Right ventricle myocardium inferior (tissue), 1 donor: ENCODE measurements around the gene KCNH2. TPM values are rescaled to one million over a fixed set of nuclear protein-coding genes. Genes with fewer than 3 reads are reported as not detected.
A peak's percentile ranks its signal among the peaks of the same experiment; 100 is the strongest.

Source experiments
- ATAC-seq: fragments of 200-7000 bp; cut with Tn5 transposase; one replicate; pipeline ENCODE4 v1.9.1; 2020; ENCODE audit warnings: mild to moderate bottlenecking, moderate library complexity
- DNase-seq: peaks from one replicate; pipeline ENCODE4 v3.0.0; 2021; ENCODE audit errors: missing footprints
- intact Hi-C: fragments of 100-400 bp; cut with DNase I; formaldehyde crosslinking; loops from one replicate; pipeline ENCODE4 v1.11.0; 2022
- total RNA-seq: library from RNA; stranded (reverse); fragmentation: NEBNext Ultra II Directional; extraction: Animal tissue kit (Norgen Biotek cat#: 25700); gene quantifications from one replicate; pipeline ENCODE4 v1.2.1, GENCODE V29; 2021
- donor health status: DM: no; HTN: yes; CAD: no; lungs with severe emphysema.

Gene KCNH2
- total RNA-seq, 1 donor from 2014 or later = 97.3 TPM

DNA sequence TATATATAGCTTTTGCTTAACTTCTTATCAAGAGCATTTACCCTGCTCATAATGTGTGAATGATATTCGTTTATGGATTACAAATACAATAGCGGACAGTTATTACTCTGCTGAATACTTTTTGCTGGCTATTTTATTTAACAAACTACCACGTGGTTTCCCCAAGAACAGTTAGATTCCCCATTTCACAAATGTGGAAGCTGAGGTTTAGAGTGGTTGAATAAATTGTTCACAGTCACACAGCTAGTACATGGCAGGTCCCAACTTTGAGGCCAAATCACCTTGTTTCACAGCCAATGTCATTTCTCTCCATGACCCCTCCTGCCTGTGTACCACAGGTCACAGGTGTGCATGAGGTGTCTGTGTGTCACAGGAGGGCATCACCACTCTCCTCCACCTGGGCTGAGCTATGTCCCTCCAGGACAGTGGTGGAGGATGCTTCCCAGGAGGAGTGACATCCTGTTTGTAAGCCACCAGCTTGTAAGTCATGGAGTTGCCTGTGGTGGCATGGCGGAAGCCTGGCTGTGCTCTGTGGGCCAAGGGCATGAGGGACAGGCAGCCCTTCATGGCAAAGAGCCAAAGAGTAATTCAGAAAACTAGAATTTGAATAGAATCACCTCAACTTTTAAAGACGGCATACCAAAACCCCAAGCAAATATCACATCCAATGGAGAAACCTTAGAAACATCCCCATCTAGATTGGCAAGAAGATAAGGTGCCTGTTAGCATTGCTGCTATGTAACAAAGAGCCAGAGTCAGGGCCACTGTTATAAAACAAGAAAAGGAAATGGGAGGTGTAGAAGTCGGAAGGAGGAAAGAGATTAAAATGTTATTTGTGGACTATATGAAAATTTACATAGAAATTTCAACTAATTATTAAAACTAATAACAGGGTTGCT lies 73.9 kb downstream of the KCNH2 start:
- DNase-seq (no peak), ATAC-seq (no peak)
- intact Hi-C loops = loop anchor here (5.0 kb wide), 1 partner anchor 38 kb away; no protein-coding TSS in a partner anchor

DNA sequence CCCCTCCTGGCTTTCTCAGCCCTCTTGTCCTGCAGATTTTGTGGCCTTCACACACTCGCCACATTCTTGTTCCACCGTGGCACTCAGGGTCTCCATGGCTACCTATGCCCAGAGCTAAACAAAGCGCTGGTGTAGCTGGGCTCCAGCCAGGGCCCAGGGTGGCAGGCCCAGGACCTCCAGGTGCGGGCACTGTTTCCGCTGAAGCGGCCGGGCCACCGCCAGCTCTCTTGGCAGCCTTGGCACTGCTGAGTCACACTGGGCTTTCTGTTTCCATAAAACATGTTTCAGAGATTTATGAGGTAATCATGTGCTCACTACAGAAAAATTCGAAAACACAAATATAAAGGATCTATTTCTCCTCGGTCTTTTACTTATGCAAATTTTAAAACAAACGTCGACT lies 74.5 kb downstream of the KCNH2 start:
- DNase-seq (peak; percentile 85), ATAC-seq (peak; percentile 91)
- intact Hi-C loops = loop anchor here (5.0 kb wide), 1 partner anchor 39 kb away; no protein-coding TSS in a partner anchor

DNA sequence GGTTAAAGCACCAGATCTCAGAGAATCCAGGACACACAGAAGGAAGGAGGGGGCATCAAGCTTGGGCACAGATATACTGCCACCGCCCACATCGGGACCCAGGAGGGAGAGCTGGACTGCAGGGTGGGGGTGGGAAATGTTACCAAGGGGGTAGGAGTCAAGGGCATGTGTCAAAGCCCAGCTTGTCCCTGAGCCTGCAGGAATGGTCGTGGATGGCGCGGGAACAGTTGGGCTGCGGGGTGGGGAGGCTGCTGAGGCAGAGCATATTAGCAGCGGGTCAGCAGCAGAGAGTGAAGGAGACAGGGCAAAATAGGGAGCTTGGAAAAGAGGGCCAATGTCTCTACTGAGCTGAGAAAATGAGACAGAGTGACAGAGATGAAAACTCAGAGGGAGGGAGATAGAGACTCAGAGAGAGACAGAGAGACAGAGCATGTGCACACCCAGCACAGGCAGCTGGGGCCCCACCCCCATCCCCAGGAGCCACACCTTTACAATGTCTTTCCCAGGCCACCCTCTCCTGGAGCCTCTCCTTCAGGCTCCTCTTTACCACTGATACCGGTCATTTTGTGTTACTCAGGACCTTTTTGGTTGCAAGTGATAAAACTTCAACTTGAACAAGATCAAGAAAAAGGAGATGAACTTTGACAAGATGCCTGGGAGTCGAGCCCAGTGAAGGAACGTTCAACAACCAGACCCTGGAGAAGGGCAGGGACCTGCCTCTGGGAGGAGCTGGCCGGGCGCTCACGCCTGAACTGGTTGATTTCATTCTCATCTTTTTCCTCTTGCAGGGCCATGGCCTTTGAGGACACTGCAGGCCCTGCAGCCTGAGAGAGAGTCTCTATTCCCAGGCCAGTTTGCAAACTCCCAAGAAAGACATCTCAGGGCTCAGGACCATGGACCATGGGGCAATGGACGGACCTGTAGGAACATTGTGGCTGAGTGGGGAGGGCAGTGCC lies 75.8 kb downstream of the KCNH2 start:
- DNase-seq = no peak
- intact Hi-C loops = loop anchor here (5.0 kb wide), 1 partner anchor 40 kb away; no protein-coding TSS in a partner anchor
- ATAC-seq = no peak

DNA sequence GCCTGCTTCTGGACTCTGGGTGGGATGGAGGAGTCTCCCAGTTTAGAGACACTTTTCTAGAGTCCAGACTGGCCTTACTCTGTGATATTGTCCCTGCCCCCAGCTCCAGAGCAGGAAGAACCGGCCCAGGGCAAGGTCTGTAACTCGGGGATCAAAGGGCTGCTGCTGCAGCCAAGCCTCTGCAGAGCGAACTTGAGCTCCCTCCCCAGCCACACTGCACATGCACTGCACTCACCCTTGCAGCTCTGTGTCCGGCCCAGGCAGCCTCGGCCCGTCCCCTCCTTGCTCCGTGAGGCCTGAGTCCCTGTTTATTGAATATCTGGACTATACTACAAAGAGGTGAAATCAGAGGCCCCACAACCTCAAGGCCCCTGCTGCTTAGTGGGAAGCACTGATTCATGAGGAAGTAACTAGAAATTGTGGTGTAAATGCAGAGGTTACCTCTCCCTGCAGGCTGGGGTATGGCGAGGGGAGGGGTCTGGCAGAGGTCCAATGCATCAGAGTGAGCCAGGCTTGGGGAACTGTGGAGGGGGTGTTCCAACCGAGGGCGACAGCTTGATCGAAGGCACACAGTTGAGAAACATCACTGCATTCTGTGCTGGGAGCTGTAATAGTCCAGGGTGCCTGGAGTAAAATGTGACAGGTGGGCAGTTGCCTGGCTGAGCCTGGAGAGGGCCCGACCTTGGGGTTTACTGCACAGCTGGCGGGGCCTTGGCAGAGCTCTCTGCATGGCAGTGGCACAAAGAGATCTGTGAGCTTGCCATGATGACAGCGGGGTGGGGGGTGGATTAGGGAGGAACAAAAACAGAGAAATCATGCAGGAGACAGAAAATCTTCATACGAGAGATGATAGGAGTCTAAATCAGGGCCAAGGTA lies 76.7 kb downstream of the KCNH2 start:
- ATAC-seq = peak; percentile 39
- intact Hi-C loops = loop anchor here (2.0 to 5.0 kb wide), 2 partner anchors 41 to 61 kb away; no protein-coding TSS in a partner anchor
- DNase-seq = no peak

DNA sequence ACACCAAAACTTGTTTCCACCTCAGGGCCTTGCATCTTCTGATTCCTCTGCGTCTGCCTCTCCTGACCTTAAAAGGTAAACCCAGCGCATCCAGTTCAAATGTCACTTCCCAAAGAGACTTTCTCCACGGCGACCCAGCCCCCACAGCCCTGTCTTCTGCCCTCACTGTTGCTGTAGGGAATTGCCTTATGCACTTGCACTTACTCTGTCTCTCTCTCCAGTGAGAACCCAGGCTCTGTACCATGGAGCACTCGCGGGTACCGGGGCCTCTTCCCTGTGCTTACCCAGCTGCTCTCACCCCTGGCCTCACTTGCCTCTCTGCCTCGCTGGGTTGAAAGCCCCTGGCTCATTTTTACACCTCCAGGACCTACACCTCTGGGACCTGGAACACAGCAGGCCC lies 77.4 kb downstream of the KCNH2 start:
- intact Hi-C loops = loop anchor here (2.0 to 5.0 kb wide), 2 partner anchors 42 to 62 kb away; no protein-coding TSS in a partner anchor
- no peak for ATAC-seq
- DNase-seq = no peak

DNA sequence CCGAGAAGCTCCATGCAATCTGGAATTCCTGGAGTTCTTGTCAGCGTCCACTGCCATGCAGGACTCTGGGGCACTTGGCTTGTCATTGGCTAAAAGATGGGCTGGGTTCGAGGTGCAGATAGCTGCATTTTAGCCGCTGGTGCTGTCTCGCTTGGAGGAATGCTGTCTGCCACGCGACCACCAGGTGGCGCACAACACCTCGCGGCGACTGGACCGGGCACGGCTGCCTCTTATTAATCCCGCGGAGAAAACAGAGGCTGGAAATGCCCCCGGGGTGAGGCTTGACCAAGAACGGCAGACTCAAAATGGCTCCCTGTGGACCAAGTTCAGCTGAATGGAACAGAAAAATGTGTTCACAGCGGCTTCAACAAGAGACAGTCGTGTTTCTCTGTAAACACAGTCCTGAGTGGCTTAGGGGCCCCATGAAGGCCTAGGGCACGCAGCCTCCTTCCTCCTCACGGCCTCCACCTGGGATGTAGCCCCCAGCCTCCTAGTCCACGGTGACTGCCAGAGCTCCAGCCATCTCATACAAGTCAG lies 79.6 kb downstream of the KCNH2 start:
- DNase-seq (peak; percentile 88), ATAC-seq (peak; percentile 64)
- intact Hi-C loops = loop anchor here (1.0 kb wide), 1 partner anchor 90 kb away; no protein-coding TSS in a partner anchor

DNA sequence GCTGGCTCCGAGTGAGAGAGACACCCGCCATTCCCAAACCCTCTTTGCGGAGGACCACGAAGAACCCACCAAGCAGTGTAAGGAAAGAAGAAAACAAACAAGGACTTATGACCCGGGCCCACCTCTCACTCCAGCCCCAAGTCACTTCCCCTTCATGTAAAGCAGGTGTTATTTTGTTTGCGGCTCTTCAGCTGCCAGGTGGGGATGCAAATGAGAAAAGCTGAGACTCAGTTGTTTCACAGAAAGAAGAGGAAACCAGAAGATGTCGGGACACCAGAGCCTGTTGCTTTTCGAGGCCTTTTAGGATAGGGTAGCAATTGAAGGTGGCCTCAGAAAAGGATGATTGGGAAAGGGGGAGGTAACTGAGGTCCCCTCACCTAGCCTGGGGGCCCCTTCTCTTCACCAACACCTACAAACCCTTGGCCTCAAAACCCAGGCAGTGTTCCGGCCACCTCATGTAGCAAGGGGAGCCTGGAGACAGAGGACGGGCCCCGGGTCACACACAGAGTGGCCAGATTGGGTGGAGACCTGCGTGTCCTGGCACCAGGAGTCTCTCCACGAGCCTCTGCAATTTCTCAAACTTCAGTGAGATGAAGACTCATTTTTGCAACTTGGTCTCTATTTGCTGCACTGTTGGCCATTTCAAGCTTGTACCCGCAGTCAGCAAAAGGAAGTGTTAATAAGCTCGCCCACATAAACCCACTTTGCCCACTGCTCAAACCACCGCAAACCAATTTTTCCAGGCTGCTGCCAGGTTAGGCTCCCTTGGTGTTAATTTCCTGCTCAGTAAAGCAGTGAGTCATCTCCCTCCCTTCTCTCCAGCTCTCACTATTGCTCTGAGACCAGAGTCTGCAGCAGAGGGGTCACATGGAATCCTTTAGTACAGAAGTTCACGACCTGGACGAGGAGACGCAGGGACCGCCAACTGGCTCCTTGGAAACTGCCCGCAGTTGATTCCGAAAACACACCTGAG lies 80.3 kb downstream of the KCNH2 start:
- intact Hi-C loops = loop anchor here (1.0 kb wide), 1 partner anchor 91 kb away; no protein-coding TSS in a partner anchor
- DNase-seq = no peak
- no peak for ATAC-seq

DNA sequence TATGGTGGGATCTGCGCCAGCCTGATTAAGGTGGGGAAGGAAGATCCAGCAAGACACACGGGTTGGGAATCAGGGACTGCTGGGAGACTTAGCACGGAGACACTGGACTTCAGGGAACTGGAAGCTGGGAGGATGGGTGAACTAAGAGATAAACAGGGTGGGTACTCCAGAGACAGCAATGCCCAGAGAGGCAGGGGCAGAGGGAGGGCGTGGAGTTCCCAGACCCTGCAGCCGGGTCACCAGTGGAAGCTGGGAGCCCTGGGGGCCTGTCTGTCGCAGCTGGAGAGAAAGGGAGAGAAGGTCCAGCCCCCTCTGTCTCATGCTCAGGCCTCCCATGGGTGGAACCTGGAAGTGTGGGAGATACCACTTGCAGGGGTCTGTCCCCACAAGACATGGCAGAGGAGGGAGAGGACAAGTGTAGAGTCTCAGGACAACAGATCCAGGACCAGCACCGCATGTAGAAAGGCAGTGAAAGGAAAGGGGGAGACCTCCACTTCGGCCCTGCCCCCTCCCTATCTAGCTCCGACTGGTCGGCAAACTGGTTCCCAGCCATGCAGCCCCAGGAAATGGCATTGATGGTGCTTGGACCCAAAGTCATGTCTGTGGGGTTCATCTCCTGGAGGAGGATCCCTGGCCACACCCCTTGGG lies 81.4 kb downstream of the KCNH2 start:
- no peak for ATAC-seq
- DNase-seq = no peak
- intact Hi-C loops = no loop called here

DNA sequence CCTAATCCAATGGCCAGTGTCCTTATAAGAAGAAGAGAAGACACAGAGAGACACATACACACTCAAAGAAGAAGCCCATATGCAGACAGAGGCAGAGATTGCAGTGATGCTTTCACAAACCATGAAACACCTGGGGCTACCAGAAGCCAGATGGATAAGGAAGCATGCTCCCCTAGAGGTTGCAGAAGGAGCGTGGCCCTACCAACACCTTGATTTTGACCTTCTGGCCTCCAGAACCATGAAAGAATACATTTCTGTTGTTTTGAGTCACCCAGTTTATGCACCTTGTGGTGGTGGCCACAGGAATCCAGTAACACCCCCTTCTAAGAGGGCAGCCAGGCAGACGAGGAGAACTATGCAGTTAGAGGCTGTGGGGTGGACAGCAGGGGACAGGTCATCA lies 82.3 kb downstream of the KCNH2 start:
- DNase-seq = no peak
- intact Hi-C loops = no loop called here
- ATAC-seq = no peak

Other genes starting within 250 kb of the KCNH2 start
- gene GIMAP5, start 240.9 kb downstream of the KCNH2 start, total RNA-seq = 9.0 TPM
- gene TMEM176B, start 178.0 kb downstream of the KCNH2 start, total RNA-seq = 43.1 TPM
- gene TMEM176A, start 177.6 kb downstream of the KCNH2 start, total RNA-seq = 31.1 TPM
- gene AOC1, start 125.8 kb downstream of the KCNH2 start, total RNA-seq = 0.27 TPM
- gene NOS3, start 12.7 kb upstream of the KCNH2 start, total RNA-seq = 19.4 TPM
- gene ATG9B, start 46.2 kb upstream of the KCNH2 start, total RNA-seq = not detected
- gene ABCB8, start 50.1 kb upstream of the KCNH2 start, total RNA-seq = 24.5 TPM
- 5.5 TPM for gene ASIC3, start 70.2 kb upstream of the KCNH2 start, total RNA-seq
- 6.7 TPM for gene CDK5, start 79.6 kb upstream of the KCNH2 start, total RNA-seq
- gene SLC4A2, start 81.3 kb upstream of the KCNH2 start, total RNA-seq = 61.2 TPM
- 79.2 TPM for gene FASTK, start 102.5 kb upstream of the KCNH2 start, total RNA-seq
- 35.5 TPM for gene TMUB1, start 105.2 kb upstream of the KCNH2 start, total RNA-seq
- gene AGAP3, start 108.2 kb upstream of the KCNH2 start, total RNA-seq = 57.4 TPM
- 2.4 TPM for gene GBX1, start 189.4 kb upstream of the KCNH2 start, total RNA-seq
- gene ASB10, start 208.9 kb upstream of the KCNH2 start, total RNA-seq = 41.4 TPM
- not detected for gene H2BK1, start 232.2 kb upstream of the KCNH2 start, total RNA-seq
- 24.5 TPM for gene ABCF2, start 248.9 kb upstream of the KCNH2 start, total RNA-seq